GM12878 (cell line): ENCODE data around the gene DDX31.

ENCODE experiments used
- JUND ChIP-seq: IDR thresholded peaks from 2 replicates; pipeline ENCODE4 v1.6.1; 2012; ENCODE audit warnings: low read depth, mild to moderate bottlenecking, low read length, improper control_type of control experiment, moderate library complexity
- NBN ChIP-seq: fragments of 450-650 bp; IDR thresholded peaks from 2 replicates; pipeline ENCODE4 v1.6.1; 2016
- SMAD1 ChIP-seq: fragments of 450-650 bp; IDR thresholded peaks from 2 replicates; pipeline ENCODE4 v1.6.1; 2018; ENCODE audit warnings: mild to moderate bottlenecking, low read depth; ENCODE audit not compliant: partially characterized antibody
- WRNIP1 ChIP-seq: IDR thresholded peaks from 2 replicates; pipeline ENCODE4 v1.6.1; 2011; ENCODE audit warnings: low read depth, low read length, improper control_type of control experiment, borderline replicate concordance
- TF ChIP-seq, protein P1 (sequence below), 3 experiments: IDR thresholded peaks in 2 of 3; conservative IDR thresholded peaks in 1 of 3; 2 replicates each; pipeline ENCODE4 v1.5.1; 2011; ENCODE audit warnings: low read depth in 3 of 3, low read length in 3 of 3, mild to moderate bottlenecking in 3 of 3, control low read depth in 2 of 3, moderate library complexity in 2 of 3, inconsistent platforms in 1 of 3, mixed read lengths in 1 of 3; ENCODE audit not compliant: control insufficient read depth in 2 of 3, insufficient read depth in 1 of 3; ENCODE audit errors: extremely low read depth in 1 of 3

DNA sequence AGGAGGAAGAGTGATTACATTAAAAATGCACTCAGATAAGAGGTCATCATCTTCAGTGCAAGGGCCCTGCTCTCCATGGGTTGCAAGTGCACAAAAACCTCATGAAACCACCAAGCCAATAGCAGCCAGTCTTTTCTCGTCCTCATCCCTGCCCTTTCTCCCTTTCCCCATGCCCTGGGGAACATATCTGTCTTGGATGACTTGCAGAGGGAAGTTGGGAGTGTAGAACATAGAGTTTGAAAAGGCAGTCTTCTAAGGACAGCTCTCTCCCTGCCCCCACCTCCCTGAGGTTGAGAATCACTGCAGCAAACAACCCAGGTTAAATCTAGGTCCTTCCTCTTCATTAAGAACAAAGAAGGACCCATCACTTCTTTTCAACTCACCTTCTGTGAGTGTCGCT is 22.0 kb downstream of the DDX31 start:
- no peak for TF ChIP-seq NBN
- TF ChIP-seq JUND = no peak
- no peak for TF ChIP-seq SMAD1
- TF ChIP-seq, protein P1, sequence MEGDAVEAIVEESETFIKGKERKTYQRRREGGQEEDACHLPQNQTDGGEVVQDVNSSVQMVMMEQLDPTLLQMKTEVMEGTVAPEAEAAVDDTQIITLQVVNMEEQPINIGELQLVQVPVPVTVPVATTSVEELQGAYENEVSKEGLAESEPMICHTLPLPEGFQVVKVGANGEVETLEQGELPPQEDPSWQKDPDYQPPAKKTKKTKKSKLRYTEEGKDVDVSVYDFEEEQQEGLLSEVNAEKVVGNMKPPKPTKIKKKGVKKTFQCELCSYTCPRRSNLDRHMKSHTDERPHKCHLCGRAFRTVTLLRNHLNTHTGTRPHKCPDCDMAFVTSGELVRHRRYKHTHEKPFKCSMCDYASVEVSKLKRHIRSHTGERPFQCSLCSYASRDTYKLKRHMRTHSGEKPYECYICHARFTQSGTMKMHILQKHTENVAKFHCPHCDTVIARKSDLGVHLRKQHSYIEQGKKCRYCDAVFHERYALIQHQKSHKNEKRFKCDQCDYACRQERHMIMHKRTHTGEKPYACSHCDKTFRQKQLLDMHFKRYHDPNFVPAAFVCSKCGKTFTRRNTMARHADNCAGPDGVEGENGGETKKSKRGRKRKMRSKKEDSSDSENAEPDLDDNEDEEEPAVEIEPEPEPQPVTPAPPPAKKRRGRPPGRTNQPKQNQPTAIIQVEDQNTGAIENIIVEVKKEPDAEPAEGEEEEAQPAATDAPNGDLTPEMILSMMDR (IDR thresholded peaks at IDR 0.05 in 2 of 3, conservative IDR thresholded peaks at IDR 0.05 in 1 of 3; ENCODE audit: control insufficient read depth in 2 of 3, extremely low read depth in 1 of 3, insufficient read depth in 1 of 3, low read depth in 3 of 3, low read length in 3 of 3) = no peak
- no peak for TF ChIP-seq WRNIP1
